PC-3 (cell line): ENCODE results near the gene SRR. TPM values are rescaled to one million over a fixed set of nuclear protein-coding genes. Genes with fewer than 3 reads are reported as not detected.

Experiments
- ATAC-seq: fragments of 200-7000 bp; cut with Tn5 transposase; 2 replicates; pipeline ENCODE4 v1.9.1; 2020; ENCODE audit warnings: mild to moderate bottlenecking, moderate library complexity
- BruUV-seq: library from RNA; stranded (reverse); fragments of 400-500 nt; replicated peaks from 2 replicates; lab custom pipeline; 2021; lab: Mats Ljungman, UMichigan
- CTCF ChIA-PET: fragments of 300-600 bp; sonication (Branson Sonifier 250); formaldehyde crosslinking; loops from one replicate; lab custom pipeline; 2022; ENCODE audit warnings: antibody characterized with exemption; lab: Charles Lee
- POLR2A ChIA-PET: fragments of 300-600 bp; sonication (Branson Sonifier 250); formaldehyde crosslinking; loops from one replicate; lab custom pipeline; 2022; ENCODE audit warnings: antibody characterized with exemption; ENCODE audit not compliant: unreplicated experiment; lab: Charles Lee
- DNase-seq: peaks from one replicate; pipeline ENCODE4 v3.0.0-alpha.2; 2015
- H2AFZ ChIP-seq: fragments of 300-600 bp; sonication (generic); 2 replicates; pipeline ENCODE4 v1.6.0; 2016; ENCODE audit warnings: antibody characterized with exemption, low read length
- H3F3A ChIP-seq: fragments of 300-600 bp; sonication (generic); one replicate; pipeline ENCODE4 v1.6.0; 2017; ENCODE audit warnings: antibody characterized with exemption, low read length, control low read depth, mild to moderate bottlenecking; ENCODE audit not compliant: unreplicated experiment
- H3K27ac ChIP-seq: fragments of 300-600 bp; sonication (generic); 2 replicates; pipeline ENCODE4 v1.5.1; 2016; ENCODE audit warnings: mild to moderate bottlenecking, low read length
- H3K27me3 ChIP-seq: fragments of 300-600 bp; sonication (generic); 2 replicates; pipeline ENCODE4 v1.6.1; 2016; ENCODE audit warnings: low read length, mixed read lengths
- H3K36me3 ChIP-seq: fragments of 300-600 bp; sonication (generic); 2 replicates; pipeline ENCODE4 v1.6.1; 2016; ENCODE audit warnings: low read depth, mixed run types, low read length, mixed read lengths
- H3K4me1 ChIP-seq: fragments of 300-600 bp; sonication (generic); 2 replicates; pipeline ENCODE4 v1.5.1; 2016; ENCODE audit warnings: low read length; ENCODE audit not compliant: insufficient read depth
- H3K4me2 ChIP-seq: fragments of 300-600 bp; sonication (generic); 2 replicates; pipeline ENCODE4 v1.6.0; 2016; ENCODE audit warnings: low read length
- H3K4me3 ChIP-seq: fragments of 300-600 bp; sonication (generic); 2 replicates; pipeline ENCODE4 v1.5.1; 2016; ENCODE audit warnings: mild to moderate bottlenecking, low read length, mixed read lengths
- H3K79me2 ChIP-seq: fragments of 300-600 bp; sonication (generic); 2 replicates; pipeline ENCODE4 v1.6.1; 2017; ENCODE audit warnings: low read length, mixed read lengths
- H3K9ac ChIP-seq: fragments of 300-600 bp; sonication (generic); 2 replicates; pipeline ENCODE4 v1.6.0; 2016; ENCODE audit warnings: mild to moderate bottlenecking, low read length
- H3K9me2 ChIP-seq: fragments of 300-600 bp; sonication (generic); replicated peaks from 2 replicates; pipeline ENCODE4 v1.6.1; 2016; ENCODE audit warnings: mixed run types, low read length, mixed read lengths
- H3K9me3 ChIP-seq: fragments of 300-600 bp; sonication (generic); 2 replicates; pipeline ENCODE4 v1.6.1; 2016; ENCODE audit warnings: low read length, mixed read lengths
- H4K20me1 ChIP-seq: fragments of 300-600 bp; sonication (generic); 2 replicates; pipeline ENCODE4 v1.6.1; 2016; ENCODE audit warnings: low read length, mixed read lengths
- CTCF ChIP-seq: fragments of 300-600 bp; sonication (generic); conservative IDR thresholded peaks from 2 replicates; pipeline ENCODE4 v1.5.1; 2017; ENCODE audit warnings: antibody characterized with exemption, low read depth, mild to moderate bottlenecking, low read length
- EZH2 ChIP-seq: fragments of 300-600 bp; sonication (generic); IDR thresholded peaks from one replicate; pipeline ENCODE4 v1.6.1; 2017; ENCODE audit warnings: antibody characterized with exemption, mild to moderate bottlenecking, low read length; ENCODE audit not compliant: unreplicated experiment
- EZH2phosphoT487 ChIP-seq: fragments of 300-600 bp; sonication (generic); IDR thresholded peaks from 2 replicates; pipeline ENCODE4 v1.6.1; 2018; ENCODE audit warnings: mild to moderate bottlenecking, antibody characterized with exemption, low read length, borderline replicate concordance
- intact Hi-C: fragments of 100-400 bp; cut with micrococcal nuclease; formaldehyde crosslinking; loops from 2 replicates; pipeline ENCODE4 v1.9.0; 2023
- total RNA-seq: library from RNA; depleted of rRNA; stranded (reverse); fragments of >200 nt; gene quantifications from 2 replicates; pipeline ENCODE4 v1.2.3, GENCODE V29; 2014

The SRR gene
- total RNA-seq, 1 experiment from 2014 or later, result 12.0 TPM

GRCh38 chr17:2317796-2318195 is 14.0 kb downstream of the SRR start:
- no peaks in the 10 kb centered on the region for H3K27me3 ChIP-seq
- ChIA-PET CTCF (no interaction called here), POLR2A (no interaction called here)
- H3K79me2 ChIP-seq, result no peaks in the 10 kb centered on the region
- H3K9me3 ChIP-seq, result no peaks in the 10 kb centered on the region
- H3K4me2 ChIP-seq, result no peak overlapping the region
- no peak overlapping the region for H3K4me3 ChIP-seq
- H3K9me2 ChIP-seq, result no peaks in the 10 kb centered on the region
- H3K9ac ChIP-seq, result no peak overlapping the region
- H2AFZ ChIP-seq, result no peak overlapping the region
- TF ChIP-seq CTCF, result no peak
- no peak for TF ChIP-seq EZH2phosphoT487
- peaks cover 2% of the 10 kb centered on the region; the same call in 1 of the 2 replicates for H3K36me3 ChIP-seq
- H3F3A ChIP-seq, result no peaks in the 10 kb centered on the region
- DNase-seq, result no peak
- intact Hi-C loops, result no loop called here
- no peaks in the 10 kb centered on the region for H4K20me1 ChIP-seq
- no peaks in the 10 kb centered on the region for H3K4me1 ChIP-seq
- ATAC-seq, result no peak
- no peak overlapping the region for H3K27ac ChIP-seq
- BruUV-seq, result no TSS peak

- no peak overlapping the region for H3K4me3 ChIP-seq
- no peak overlapping the region for H3K4me2 ChIP-seq
- H3K79me2 ChIP-seq, result no peaks in the 10 kb centered on the region
- POLR2A ChIA-PET, result no interaction called here
- no peaks in the 10 kb centered on the region for H3K4me1 ChIP-seq
- no peaks in the 10 kb centered on the region for H3K9me2 ChIP-seq
- ATAC-seq (no peak), DNase-seq (no peak)
- no peak for TF ChIP-seq EZH2phosphoT487
- no peak for TF ChIP-seq EZH2
- no peaks in the 10 kb centered on the region for H4K20me1 ChIP-seq
- no peaks in the 10 kb centered on the region for H3F3A ChIP-seq
- CTCF ChIA-PET, result no interaction called here
- no peak overlapping the region for H2AFZ ChIP-seq
- no peaks in the 10 kb centered on the region for H3K9me3 ChIP-seq
- intact Hi-C loops, result no loop called here
- no peak overlapping the region for H3K9ac ChIP-seq
- H3K36me3 ChIP-seq, result peaks cover 14% of the 10 kb centered on the region
- H3K27ac ChIP-seq, result no peak overlapping the region
- no TSS peak for BruUV-seq
- no peaks in the 10 kb centered on the region for H3K27me3 ChIP-seq
Measured at GRCh38 chr17:2319051-2319450, 15.3 kb downstream of the SRR start.

GRCh38 chr17:2321399-2321798 is 17.6 kb downstream of the SRR start:
- no peaks in the 10 kb centered on the region for H3K4me1 ChIP-seq
- no peak overlapping the region for H3K9ac ChIP-seq
- no peak overlapping the region for H3K4me3 ChIP-seq
- no peaks in the 10 kb centered on the region for H4K20me1 ChIP-seq
- peaks cover 32% of the 10 kb centered on the region for H3K36me3 ChIP-seq
- ChIA-PET POLR2A (interaction anchor here (0.6 kb wide), 1 partner anchor 674 kb away, joined by 5 read pairs; no protein-coding TSS in a partner anchor), CTCF (no interaction called here)
- H3K4me2 ChIP-seq, result no peak overlapping the region
- intact Hi-C loops, result no loop called here
- no peak overlapping the region for H2AFZ ChIP-seq
- H3K27ac ChIP-seq, result no peak overlapping the region
- no peaks in the 10 kb centered on the region for H3K9me3 ChIP-seq
- ATAC-seq (no peak), DNase-seq (no peak)
- no TSS peak for BruUV-seq
- TF ChIP-seq EZH2, result no peak
- TF ChIP-seq CTCF, result no peak
- no peak for TF ChIP-seq EZH2phosphoT487
- no peaks in the 10 kb centered on the region for H3F3A ChIP-seq
- H3K9me2 ChIP-seq, result no peaks in the 10 kb centered on the region
- no peaks in the 10 kb centered on the region for H3K27me3 ChIP-seq
- no peaks in the 10 kb centered on the region for H3K79me2 ChIP-seq
